Measurements from ENCODE around the gene FXYD6.

DNA sequence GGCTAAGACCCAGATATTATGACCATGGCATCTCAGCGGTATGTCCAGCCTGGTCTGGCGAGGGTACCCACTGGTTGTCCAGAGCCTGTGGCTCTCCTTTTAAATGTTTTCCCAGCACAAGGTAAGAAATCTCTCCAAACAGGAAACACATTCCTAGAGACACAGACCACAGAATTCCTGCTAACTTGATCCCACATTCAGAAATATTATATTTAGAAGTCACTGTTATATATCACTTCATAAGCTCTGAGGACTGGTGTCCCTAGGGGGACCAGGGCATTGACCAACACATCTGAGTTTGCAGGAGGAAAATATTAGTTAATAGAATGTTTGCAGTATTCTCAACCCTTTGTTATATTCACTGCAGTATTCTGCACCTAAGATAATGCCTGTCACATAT, 29.7 kb upstream of the FXYD6 start:
- TF ChIP-seq, protein P1, sequence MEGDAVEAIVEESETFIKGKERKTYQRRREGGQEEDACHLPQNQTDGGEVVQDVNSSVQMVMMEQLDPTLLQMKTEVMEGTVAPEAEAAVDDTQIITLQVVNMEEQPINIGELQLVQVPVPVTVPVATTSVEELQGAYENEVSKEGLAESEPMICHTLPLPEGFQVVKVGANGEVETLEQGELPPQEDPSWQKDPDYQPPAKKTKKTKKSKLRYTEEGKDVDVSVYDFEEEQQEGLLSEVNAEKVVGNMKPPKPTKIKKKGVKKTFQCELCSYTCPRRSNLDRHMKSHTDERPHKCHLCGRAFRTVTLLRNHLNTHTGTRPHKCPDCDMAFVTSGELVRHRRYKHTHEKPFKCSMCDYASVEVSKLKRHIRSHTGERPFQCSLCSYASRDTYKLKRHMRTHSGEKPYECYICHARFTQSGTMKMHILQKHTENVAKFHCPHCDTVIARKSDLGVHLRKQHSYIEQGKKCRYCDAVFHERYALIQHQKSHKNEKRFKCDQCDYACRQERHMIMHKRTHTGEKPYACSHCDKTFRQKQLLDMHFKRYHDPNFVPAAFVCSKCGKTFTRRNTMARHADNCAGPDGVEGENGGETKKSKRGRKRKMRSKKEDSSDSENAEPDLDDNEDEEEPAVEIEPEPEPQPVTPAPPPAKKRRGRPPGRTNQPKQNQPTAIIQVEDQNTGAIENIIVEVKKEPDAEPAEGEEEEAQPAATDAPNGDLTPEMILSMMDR (IDR thresholded peaks at IDR 0.05; ENCODE audit: low read depth, low read length, missing input control): no peak
- TF ChIP-seq EGR1 (IDR thresholded peaks at IDR 0.05; ENCODE audit: low read depth in 2 of 2): no peak
- TF ChIP-seq, protein P2, sequence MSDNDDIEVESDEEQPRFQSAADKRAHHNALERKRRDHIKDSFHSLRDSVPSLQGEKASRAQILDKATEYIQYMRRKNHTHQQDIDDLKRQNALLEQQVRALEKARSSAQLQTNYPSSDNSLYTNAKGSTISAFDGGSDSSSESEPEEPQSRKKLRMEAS (IDR thresholded peaks at IDR 0.05): no peak
- TF ChIP-seq, protein P3, sequence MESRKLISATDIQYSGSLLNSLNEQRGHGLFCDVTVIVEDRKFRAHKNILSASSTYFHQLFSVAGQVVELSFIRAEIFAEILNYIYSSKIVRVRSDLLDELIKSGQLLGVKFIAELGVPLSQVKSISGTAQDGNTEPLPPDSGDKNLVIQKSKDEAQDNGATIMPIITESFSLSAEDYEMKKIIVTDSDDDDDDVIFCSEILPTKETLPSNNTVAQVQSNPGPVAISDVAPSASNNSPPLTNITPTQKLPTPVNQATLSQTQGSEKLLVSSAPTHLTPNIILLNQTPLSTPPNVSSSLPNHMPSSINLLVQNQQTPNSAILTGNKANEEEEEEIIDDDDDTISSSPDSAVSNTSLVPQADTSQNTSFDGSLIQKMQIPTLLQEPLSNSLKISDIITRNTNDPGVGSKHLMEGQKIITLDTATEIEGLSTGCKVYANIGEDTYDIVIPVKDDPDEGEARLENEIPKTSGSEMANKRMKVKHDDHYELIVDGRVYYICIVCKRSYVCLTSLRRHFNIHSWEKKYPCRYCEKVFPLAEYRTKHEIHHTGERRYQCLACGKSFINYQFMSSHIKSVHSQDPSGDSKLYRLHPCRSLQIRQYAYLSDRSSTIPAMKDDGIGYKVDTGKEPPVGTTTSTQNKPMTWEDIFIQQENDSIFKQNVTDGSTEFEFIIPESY (IDR thresholded peaks at IDR 0.05): no peak
- TF ChIP-seq, protein P4, sequence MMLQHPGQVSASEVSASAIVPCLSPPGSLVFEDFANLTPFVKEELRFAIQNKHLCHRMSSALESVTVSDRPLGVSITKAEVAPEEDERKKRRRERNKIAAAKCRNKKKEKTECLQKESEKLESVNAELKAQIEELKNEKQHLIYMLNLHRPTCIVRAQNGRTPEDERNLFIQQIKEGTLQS (IDR thresholded peaks at IDR 0.05): no peak
- no peak for TF ChIP-seq YY1 (IDR thresholded peaks at IDR 0.05)
- TF ChIP-seq RAD21 (IDR thresholded peaks at IDR 0.05): no peak
- no peak for TF ChIP-seq SP1 (IDR thresholded peaks at IDR 0.05)
- TF ChIP-seq GABPA (IDR thresholded peaks at IDR 0.05 in 1 of 2, conservative IDR thresholded peaks at IDR 0.05 in 1 of 2): no peak
- TF ChIP-seq, protein P5, sequence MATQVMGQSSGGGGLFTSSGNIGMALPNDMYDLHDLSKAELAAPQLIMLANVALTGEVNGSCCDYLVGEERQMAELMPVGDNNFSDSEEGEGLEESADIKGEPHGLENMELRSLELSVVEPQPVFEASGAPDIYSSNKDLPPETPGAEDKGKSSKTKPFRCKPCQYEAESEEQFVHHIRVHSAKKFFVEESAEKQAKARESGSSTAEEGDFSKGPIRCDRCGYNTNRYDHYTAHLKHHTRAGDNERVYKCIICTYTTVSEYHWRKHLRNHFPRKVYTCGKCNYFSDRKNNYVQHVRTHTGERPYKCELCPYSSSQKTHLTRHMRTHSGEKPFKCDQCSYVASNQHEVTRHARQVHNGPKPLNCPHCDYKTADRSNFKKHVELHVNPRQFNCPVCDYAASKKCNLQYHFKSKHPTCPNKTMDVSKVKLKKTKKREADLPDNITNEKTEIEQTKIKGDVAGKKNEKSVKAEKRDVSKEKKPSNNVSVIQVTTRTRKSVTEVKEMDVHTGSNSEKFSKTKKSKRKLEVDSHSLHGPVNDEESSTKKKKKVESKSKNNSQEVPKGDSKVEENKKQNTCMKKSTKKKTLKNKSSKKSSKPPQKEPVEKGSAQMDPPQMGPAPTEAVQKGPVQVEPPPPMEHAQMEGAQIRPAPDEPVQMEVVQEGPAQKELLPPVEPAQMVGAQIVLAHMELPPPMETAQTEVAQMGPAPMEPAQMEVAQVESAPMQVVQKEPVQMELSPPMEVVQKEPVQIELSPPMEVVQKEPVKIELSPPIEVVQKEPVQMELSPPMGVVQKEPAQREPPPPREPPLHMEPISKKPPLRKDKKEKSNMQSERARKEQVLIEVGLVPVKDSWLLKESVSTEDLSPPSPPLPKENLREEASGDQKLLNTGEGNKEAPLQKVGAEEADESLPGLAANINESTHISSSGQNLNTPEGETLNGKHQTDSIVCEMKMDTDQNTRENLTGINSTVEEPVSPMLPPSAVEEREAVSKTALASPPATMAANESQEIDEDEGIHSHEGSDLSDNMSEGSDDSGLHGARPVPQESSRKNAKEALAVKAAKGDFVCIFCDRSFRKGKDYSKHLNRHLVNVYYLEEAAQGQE (IDR thresholded peaks at IDR 0.05): no peak
- no peak for TF ChIP-seq FOXA1 (IDR thresholded peaks at IDR 0.05)
